Measurements from ENCODE around the gene COPB1. TPM values are rescaled to one million over a fixed set of nuclear protein-coding genes. Genes with fewer than 3 reads are reported as not detected.

The COPB1 gene
- polyA plus RNA-seq, 1 of the 3 experiments (the other 2 are of a cell fraction) = 81.0 TPM

GRCh38 chr11:14537134-14537599 lies 37.6 kb upstream of the COPB1 start:
- no peak overlapping the region; a peak in 1 of 4 replicates for H3K4me3 ChIP-seq (ENCODE audit: low read depth in 2 of 2, low read length in 1 of 2)
- H3K4me2 ChIP-seq = no peak overlapping the region
- TF ChIP-seq ELF1 (IDR thresholded peaks at IDR 0.05) (no peak), EZH2phosphoT487 (IDR thresholded peaks at IDR 0.05; ENCODE audit: borderline replicate concordance, low read depth) (no peak), MEF2A (IDR thresholded peaks at IDR 0.05; ENCODE audit: borderline replicate concordance, low read depth) (no peak), FOSL2 (IDR thresholded peaks at IDR 0.05; ENCODE audit: borderline replicate concordance, low read depth) (no peak), USF1 (IDR thresholded peaks at IDR 0.05; ENCODE audit: borderline replicate concordance, low read depth) (no peak), EP300 (IDR thresholded peaks at IDR 0.05; ENCODE audit: borderline replicate concordance in 1 of 2, low read depth in 1 of 2, low read length in 1 of 2) (no peak), YY1 (IDR thresholded peaks at IDR 0.05; ENCODE audit: low read depth) (no peak), FOXJ3 (CRISPR knock-in tag; IDR thresholded peaks at IDR 0.05) (no peak), RCOR1 (IDR thresholded peaks at IDR 0.05; ENCODE audit: low read length) (no peak), RXRA (IDR thresholded peaks at IDR 0.05; ENCODE audit: borderline replicate concordance, low read depth) (no peak), FOXM1 (IDR thresholded peaks at IDR 0.05; ENCODE audit: low read depth) (no peak), TEAD4 (IDR thresholded peaks at IDR 0.05; ENCODE audit: borderline replicate concordance, insufficient read depth) (no peak), JUND (IDR thresholded peaks at IDR 0.05) (no peak), CHD2 (IDR thresholded peaks at IDR 0.05; ENCODE audit: low read length, partially characterized antibody) (peak; percentile 29), MXI1 (IDR thresholded peaks at IDR 0.05; ENCODE audit: low read depth, low read length) (no peak), NRF1 (IDR thresholded peaks at IDR 0.05; ENCODE audit: low read depth, low read length) (no peak), SMC3 (IDR thresholded peaks at IDR 0.05; ENCODE audit: low read depth, low read length) (peak; percentile 43), RFX5 (IDR thresholded peaks at IDR 0.05; ENCODE audit: low read length) (no peak), TCF12 (IDR thresholded peaks at IDR 0.05) (no peak), TAF1 (IDR thresholded peaks at IDR 0.05; ENCODE audit: borderline replicate concordance, low read depth, low read length) (no peak)
- TF ChIP-seq, protein P1, sequence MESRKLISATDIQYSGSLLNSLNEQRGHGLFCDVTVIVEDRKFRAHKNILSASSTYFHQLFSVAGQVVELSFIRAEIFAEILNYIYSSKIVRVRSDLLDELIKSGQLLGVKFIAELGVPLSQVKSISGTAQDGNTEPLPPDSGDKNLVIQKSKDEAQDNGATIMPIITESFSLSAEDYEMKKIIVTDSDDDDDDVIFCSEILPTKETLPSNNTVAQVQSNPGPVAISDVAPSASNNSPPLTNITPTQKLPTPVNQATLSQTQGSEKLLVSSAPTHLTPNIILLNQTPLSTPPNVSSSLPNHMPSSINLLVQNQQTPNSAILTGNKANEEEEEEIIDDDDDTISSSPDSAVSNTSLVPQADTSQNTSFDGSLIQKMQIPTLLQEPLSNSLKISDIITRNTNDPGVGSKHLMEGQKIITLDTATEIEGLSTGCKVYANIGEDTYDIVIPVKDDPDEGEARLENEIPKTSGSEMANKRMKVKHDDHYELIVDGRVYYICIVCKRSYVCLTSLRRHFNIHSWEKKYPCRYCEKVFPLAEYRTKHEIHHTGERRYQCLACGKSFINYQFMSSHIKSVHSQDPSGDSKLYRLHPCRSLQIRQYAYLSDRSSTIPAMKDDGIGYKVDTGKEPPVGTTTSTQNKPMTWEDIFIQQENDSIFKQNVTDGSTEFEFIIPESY (IDR thresholded peaks at IDR 0.05; ENCODE audit: borderline replicate concordance, low read depth) = no peak
- TF ChIP-seq, protein P2, sequence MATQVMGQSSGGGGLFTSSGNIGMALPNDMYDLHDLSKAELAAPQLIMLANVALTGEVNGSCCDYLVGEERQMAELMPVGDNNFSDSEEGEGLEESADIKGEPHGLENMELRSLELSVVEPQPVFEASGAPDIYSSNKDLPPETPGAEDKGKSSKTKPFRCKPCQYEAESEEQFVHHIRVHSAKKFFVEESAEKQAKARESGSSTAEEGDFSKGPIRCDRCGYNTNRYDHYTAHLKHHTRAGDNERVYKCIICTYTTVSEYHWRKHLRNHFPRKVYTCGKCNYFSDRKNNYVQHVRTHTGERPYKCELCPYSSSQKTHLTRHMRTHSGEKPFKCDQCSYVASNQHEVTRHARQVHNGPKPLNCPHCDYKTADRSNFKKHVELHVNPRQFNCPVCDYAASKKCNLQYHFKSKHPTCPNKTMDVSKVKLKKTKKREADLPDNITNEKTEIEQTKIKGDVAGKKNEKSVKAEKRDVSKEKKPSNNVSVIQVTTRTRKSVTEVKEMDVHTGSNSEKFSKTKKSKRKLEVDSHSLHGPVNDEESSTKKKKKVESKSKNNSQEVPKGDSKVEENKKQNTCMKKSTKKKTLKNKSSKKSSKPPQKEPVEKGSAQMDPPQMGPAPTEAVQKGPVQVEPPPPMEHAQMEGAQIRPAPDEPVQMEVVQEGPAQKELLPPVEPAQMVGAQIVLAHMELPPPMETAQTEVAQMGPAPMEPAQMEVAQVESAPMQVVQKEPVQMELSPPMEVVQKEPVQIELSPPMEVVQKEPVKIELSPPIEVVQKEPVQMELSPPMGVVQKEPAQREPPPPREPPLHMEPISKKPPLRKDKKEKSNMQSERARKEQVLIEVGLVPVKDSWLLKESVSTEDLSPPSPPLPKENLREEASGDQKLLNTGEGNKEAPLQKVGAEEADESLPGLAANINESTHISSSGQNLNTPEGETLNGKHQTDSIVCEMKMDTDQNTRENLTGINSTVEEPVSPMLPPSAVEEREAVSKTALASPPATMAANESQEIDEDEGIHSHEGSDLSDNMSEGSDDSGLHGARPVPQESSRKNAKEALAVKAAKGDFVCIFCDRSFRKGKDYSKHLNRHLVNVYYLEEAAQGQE (IDR thresholded peaks at IDR 0.05; ENCODE audit: low read depth, low read length) = no peak
- TF ChIP-seq, protein P3, sequence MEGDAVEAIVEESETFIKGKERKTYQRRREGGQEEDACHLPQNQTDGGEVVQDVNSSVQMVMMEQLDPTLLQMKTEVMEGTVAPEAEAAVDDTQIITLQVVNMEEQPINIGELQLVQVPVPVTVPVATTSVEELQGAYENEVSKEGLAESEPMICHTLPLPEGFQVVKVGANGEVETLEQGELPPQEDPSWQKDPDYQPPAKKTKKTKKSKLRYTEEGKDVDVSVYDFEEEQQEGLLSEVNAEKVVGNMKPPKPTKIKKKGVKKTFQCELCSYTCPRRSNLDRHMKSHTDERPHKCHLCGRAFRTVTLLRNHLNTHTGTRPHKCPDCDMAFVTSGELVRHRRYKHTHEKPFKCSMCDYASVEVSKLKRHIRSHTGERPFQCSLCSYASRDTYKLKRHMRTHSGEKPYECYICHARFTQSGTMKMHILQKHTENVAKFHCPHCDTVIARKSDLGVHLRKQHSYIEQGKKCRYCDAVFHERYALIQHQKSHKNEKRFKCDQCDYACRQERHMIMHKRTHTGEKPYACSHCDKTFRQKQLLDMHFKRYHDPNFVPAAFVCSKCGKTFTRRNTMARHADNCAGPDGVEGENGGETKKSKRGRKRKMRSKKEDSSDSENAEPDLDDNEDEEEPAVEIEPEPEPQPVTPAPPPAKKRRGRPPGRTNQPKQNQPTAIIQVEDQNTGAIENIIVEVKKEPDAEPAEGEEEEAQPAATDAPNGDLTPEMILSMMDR (IDR thresholded peaks at IDR 0.05) = peak; percentile 82
- TF ChIP-seq, protein P4, sequence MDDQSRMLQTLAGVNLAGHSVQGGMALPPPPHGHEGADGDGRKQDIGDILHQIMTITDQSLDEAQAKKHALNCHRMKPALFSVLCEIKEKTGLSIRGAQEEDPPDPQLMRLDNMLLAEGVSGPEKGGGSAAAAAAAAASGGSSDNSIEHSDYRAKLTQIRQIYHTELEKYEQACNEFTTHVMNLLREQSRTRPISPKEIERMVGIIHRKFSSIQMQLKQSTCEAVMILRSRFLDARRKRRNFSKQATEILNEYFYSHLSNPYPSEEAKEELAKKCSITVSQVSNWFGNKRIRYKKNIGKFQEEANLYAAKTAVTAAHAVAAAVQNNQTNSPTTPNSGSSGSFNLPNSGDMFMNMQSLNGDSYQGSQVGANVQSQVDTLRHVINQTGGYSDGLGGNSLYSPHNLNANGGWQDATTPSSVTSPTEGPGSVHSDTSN (IDR thresholded peaks at IDR 0.05) = no peak
- TF ChIP-seq, protein P5, sequence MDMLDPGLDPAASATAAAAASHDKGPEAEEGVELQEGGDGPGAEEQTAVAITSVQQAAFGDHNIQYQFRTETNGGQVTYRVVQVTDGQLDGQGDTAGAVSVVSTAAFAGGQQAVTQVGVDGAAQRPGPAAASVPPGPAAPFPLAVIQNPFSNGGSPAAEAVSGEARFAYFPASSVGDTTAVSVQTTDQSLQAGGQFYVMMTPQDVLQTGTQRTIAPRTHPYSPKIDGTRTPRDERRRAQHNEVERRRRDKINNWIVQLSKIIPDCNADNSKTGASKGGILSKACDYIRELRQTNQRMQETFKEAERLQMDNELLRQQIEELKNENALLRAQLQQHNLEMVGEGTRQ (IDR thresholded peaks at IDR 0.05; ENCODE audit: borderline replicate concordance, low read depth, low read length) = no peak

More at GRCh38 chr11:14537134-14537599, 37.6 kb upstream of the COPB1 start:
- CTCF ChIA-PET = interaction anchor here (0.8 to 3.3 kb wide), 9 partner anchors 10 to 540 kb away, joined by 3 to 14 read pairs (median 3); partner anchors contain the start of gene PDE3B
- Histone ChIP-seq H3F3A (replicated peaks; ENCODE audit: insufficient read depth) (no peaks in the 10 kb centered on the region), H3K36me3 (replicated peaks in 1 of 2; ENCODE audit: control insufficient read depth in 1 of 2, insufficient read depth in 2 of 2, low read length in 1 of 2) (no peaks in the 10 kb centered on the region), H3K27me3 (ENCODE audit: insufficient read depth) (no peaks in the 10 kb centered on the region), H3K27ac (ENCODE audit: low read depth in 2 of 2, low read length in 1 of 2) (no peak overlapping the region), H4K20me1 (ENCODE audit: insufficient read depth) (no peaks in the 10 kb centered on the region), H3K9me2 (no peaks in the 10 kb centered on the region), H2AFZ (ENCODE audit: low read depth) (peak overlapping the region; percentile 4; the same call in 1 of the 2 replicates), H3K9me3 (no peaks in the 10 kb centered on the region), H3K4me1 (ENCODE audit: control insufficient read depth in 1 of 2, insufficient read depth in 2 of 2, low read depth in 1 of 2, low read length in 1 of 2) (peaks cover 0 to 5% of the 10 kb centered on the region in 2 experiments; a peak in 1 of 4 replicates), H3K9ac (no peak overlapping the region), H3K79me2 (ENCODE audit: insufficient read depth) (no peaks in the 10 kb centered on the region)
- peak; percentile 68 for DNase-seq
- POLR2A ChIA-PET = no interaction called here
- 7% methylated on average over 5 of the region's 5 CpGs for WGBS (ENCODE audit: low lambda C conversion rate)
